AG09319 (cell line): Measurements from ENCODE around the gene PSMC6.
A peak's percentile ranks its signal among the peaks of the same experiment; 100 is the strongest.

ENCODE experiments used
- DNase-seq: peaks from one replicate; pipeline ENCODE4 v3.0.0-alpha.2; 2010; ENCODE audit warnings: low read depth; ENCODE audit errors: extremely low read depth
- CTCF ChIP-seq: IDR thresholded peaks from 2 replicates; pipeline ENCODE4 v1.5.1; 2011; ENCODE audit warnings: low read depth, mild to moderate bottlenecking, inconsistent platforms, low read length, moderate library complexity

PSMC6 gene

GRCh38 chr14:52686176-52686575 lies 20.8 kb upstream of the PSMC6 start:
- DNase-seq: no peak
- no peak for TF ChIP-seq CTCF

- DNase-seq: no peak
- no peak for TF ChIP-seq CTCF
These were observed 15.8 kb upstream of the PSMC6 start for GRCh38 chr14:52690983-52691760.

GRCh38 chr14:52692248-52692962 lies 14.6 kb upstream of the PSMC6 start:
- DNase-seq: peak; percentile 80
- TF ChIP-seq CTCF: no peak

- no peak for DNase-seq
- no peak for TF ChIP-seq CTCF
These were observed 14.0 kb upstream of the PSMC6 start for GRCh38 chr14:52693036-52693435.

- TF ChIP-seq CTCF: no peak
- no peak for DNase-seq
These were observed 13.5 kb upstream of the PSMC6 start for GRCh38 chr14:52693532-52693931.

GRCh38 chr14:52694761-52695480 lies 12.1 kb upstream of the PSMC6 start:
- DNase-seq: no peak

More at GRCh38 chr14:52694761-52695480, 12.1 kb upstream of the PSMC6 start:
- no peak for TF ChIP-seq CTCF
